ENCODE results near the gene ENTPD8.

- TF ChIP-seq RARB (CRISPR knock-in tag; IDR thresholded peaks at IDR 0.05) (no peak), SNAI2 (CRISPR knock-in tag; IDR thresholded peaks at IDR 0.05) (no peak), BACH2 (CRISPR knock-in tag; IDR thresholded peaks at IDR 0.05; ENCODE audit: borderline replicate concordance) (no peak), TCF4 (CRISPR knock-in tag; IDR thresholded peaks at IDR 0.05; ENCODE audit: borderline replicate concordance) (no peak), CREB5 (CRISPR knock-in tag; IDR thresholded peaks at IDR 0.05; ENCODE audit: low read depth) (no peak), CSRNP3 (CRISPR knock-in tag; IDR thresholded peaks at IDR 0.05) (no peak), ZNF70 (CRISPR knock-in tag; IDR thresholded peaks at IDR 0.05) (no peak), PATZ1 (CRISPR knock-in tag; IDR thresholded peaks at IDR 0.05; ENCODE audit: borderline replicate concordance) (no peak), CSDC2 (CRISPR knock-in tag; IDR thresholded peaks at IDR 0.05) (no peak), ZNF8 (CRISPR knock-in tag; IDR thresholded peaks at IDR 0.05) (no peak)
Measured at GRCh38 chr9:137462396-137462985, 21.3 kb upstream of the ENTPD8 start.

Measured in SK-N-SH treated with all-trans-retinoic acid at 6 μM for 48 hours (cell line).